HG03575 (cell line): Measurements from ENCODE around the gene SLC6A1.

Experiments used
- ATAC-seq: cut with Tn5 transposase; IDR thresholded peaks from one replicate; pipeline ENCODE4 v1.9.1; 2021; ENCODE audit not compliant: unreplicated experiment, insufficient number of reproducible peaks, low FRiP score; ENCODE audit errors: extremely low read depth

SLC6A1 gene

DNA sequence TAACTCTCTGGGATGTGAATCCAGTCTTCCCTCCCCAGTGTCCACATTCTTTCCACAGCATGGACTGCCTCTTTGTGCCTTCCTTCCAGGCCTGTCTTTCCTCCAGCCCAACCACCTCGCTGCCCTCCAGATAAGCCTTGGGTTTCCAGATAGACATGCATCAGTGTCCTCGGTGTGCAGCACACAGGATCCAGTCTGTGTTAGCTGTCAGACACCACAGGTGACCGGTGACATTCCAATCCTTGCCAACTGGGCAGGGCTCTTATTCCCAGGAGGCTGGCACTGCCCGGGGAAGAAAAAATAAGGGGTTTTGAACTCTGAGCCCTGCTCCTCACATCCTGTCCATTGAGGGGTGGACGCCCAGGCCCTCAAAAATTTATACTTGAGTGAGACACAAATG is 6.0 kb upstream of the SLC6A1 start:
- ATAC-seq, result no peak

DNA sequence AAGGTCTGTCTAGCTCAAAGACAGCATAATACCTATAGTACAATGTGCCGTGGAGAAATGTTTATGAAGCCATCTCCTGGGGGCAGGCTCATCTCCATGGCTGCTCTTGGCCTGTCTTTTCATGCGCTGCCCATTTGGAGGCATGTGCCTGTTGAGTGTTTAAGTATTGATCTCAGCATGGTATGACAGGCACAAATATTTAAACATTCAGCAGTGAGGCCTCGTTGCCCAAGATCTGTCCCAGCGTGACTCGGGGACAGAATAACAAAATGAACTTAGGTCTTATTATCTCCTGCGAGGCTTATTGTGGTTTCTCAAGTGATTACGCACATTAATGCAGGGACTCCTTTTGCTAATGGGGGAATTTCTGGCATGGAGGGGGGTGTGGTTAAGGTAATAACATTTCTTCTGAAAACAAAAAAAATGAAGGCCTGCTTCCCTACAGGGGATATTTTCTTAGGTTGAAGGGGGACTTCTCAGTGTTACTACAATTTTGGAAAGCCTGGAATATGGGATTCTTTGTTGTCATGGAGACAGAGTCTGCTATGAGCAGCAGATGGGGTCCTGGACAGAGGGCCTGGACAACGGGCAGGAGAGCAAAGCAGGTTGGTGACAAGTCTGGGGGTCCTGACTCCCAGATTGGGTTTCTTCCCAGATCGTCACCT is 4.4 kb upstream of the SLC6A1 start:
- ATAC-seq, result no peak

DNA sequence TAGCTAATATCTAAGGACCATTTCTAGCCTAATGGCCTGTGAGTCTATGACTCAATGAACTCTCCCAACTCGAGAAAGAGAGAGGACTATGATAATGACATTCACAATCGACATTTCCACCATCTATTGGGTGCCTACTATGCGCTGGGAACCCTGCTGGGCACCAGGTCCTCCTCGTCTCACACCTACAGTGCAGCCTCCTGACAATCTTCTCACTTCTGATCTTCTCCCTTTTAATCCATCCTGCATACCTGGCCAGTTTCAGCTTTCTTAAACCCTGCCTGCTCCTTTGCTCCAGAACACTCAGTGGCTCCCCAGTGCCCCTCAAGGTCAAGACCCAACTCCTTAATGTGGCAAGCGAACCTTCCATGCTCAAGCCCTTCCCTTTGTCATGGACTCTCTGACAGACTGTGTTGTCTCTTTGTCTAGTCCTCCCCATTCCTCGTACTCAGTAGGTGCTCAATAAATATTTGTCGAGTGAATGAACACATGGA is 3.5 kb upstream of the SLC6A1 start:
- ATAC-seq, result no peak

DNA sequence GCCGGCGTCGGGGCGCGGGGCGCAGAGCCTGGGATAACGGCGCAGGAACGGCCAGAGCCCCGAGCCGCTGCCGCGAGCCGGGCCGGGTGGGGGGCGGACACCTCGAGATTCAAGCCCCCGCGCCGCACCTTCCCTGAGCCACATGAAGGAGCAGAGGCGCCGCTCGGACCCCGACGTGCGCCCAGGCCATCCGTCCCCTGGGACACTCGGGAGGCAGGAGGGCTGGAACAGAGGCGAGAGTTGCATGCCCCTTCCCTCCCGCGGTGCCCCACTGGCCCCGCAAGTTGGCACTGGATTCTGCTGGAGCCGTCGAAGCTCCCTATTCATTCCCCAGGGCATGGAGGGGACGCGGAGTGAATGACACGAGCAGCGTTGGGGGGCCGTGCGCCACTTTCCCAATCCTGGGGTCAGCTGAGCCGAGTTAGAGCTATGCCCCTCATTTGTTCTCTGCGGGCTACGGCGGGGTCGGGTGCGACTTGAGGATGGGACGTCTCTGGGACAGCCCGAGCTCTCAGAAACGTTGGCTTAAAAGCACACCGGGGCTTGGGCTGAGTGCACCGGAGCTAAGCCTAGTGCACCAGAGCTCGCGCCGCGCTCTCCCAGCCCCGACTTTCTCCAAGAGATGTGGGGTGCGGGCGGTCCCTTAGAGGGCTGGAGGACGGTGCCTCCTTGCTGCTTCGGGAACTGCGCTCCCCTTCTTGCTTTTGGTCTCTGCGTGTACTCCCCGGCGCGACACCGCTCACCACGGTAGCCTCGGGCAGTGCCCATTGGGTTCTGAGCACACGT is 588 bp downstream of the SLC6A1 start:
- no peak for ATAC-seq

DNA sequence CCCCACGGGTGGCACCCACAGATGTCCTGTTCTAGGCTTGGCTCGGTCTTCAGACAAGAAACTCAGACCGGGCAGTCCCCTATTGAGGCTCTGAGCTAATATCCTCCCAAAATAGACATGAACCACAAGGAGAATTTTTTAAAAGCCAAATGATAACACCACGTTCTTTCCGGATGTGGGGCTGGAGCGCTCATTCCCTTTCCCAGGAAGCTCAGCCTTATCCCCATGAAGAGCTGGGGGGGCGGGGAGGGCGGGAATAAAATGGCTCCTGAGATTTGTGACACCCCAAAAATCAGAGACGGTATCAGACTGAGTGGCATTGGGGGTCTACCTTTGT is 1.1 kb downstream of the SLC6A1 start:
- no peak for ATAC-seq

DNA sequence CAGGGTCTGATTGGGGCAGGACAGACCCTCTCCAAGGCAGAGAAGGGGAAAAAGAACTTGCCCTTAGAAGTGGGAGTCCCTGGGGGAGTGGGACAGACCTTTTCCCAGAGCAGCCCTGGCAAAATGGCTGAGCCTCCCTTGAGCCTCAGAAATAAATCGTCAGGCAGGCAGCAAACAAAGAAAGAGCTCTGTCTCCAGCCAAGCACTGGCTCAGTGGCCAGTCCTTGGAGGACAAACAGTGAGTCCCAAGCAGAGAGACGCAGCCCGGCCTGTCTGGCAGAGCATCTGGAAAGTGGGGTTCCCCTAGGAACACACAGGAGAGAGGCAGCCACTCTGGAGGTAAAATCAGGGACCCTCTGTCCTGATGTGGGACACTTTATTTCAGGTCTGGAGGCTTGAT is 1.8 kb downstream of the SLC6A1 start:
- ATAC-seq, result no peak

DNA sequence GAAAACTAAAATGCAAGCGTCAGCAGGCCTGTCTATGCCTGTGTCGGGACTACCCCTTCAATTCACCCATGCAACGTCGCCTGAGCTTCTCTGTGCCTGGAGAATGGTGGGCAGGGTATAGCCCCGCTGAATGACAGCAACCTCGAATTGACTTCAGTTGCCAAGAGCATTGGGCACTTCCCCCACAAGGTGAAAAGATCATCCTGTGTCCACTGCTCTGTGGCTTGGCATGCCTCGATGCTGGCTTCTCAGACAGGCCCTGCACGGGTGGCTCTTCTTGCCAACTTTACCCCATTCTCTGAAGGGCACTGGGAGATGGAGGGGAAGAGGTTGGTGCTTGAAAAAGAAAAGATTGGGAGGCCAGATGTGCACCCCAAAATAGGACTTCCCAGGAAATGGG is 3.3 kb downstream of the SLC6A1 start:
- ATAC-seq, result no peak

DNA sequence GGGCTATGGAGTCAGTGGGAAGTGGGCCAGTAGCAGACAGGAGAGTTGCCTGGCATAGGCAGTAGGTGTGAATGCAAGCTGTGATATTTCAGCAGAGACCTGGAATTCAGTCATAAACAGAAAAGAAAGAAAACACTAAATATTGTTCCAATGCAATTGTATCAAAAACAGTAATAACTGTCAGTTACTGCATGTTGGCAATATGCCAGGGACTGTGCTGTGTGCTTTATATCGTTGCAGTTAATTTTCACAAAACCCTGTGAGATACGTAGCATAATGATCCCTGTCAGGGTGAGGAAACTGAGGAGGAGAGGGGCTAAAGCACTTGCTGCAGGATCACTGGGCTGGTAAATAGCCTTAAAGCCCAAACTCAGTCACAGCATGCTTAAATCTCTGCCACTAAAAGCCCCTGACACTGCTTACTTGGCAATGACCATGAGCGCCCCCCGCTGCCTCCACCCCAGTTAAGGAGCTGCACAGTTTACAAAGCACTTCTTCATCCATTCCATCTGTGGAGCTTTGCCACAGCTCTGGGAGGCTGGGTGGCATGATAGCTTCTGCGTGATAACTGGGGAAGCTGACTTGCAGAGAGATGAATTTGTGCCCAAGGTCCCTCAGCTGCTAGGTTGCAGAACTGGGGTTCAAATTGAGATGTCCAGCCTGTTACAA is 3.9 kb downstream of the SLC6A1 start:
- no peak for ATAC-seq

DNA sequence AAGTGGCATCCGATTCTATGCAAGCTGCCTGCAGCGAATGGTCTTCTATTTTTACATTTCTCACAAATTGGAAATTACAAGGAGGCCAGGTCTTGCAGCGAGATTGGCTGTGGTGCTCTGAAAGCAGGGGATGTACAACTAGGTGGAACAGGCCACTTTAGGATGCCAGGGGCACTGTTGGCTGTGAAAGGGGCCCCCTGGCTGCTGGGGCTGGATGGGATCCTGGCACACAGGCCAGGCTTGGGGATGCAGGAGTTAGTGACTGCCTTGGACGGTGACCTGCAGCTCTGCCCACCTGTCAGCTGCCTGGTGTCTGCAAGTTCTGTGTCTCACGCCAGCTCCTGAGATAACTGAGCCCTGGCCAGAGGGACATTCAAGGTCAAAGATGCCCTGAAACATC is 4.6 kb downstream of the SLC6A1 start:
- ATAC-seq, result no peak

DNA sequence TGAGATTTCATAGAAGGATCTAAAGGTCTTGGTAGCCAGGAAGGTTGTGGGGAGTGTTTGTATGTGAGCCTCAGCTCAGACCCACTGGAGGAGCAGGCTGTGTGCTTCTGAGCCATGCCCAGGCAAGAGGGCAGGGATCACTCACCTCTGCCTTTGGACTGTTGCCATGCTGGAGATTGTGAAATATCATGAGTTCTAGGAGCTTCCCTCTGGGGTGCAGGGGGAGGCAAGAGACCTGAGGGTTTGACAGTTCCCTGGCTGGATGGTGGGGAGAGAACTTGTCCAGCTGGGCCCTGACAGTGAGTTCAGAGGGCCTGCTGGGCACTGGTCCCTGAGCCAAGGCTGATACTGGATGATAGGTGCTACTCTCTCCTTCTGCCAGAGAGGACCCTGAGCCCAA is 6.0 kb downstream of the SLC6A1 start:
- no peak for ATAC-seq

DNA sequence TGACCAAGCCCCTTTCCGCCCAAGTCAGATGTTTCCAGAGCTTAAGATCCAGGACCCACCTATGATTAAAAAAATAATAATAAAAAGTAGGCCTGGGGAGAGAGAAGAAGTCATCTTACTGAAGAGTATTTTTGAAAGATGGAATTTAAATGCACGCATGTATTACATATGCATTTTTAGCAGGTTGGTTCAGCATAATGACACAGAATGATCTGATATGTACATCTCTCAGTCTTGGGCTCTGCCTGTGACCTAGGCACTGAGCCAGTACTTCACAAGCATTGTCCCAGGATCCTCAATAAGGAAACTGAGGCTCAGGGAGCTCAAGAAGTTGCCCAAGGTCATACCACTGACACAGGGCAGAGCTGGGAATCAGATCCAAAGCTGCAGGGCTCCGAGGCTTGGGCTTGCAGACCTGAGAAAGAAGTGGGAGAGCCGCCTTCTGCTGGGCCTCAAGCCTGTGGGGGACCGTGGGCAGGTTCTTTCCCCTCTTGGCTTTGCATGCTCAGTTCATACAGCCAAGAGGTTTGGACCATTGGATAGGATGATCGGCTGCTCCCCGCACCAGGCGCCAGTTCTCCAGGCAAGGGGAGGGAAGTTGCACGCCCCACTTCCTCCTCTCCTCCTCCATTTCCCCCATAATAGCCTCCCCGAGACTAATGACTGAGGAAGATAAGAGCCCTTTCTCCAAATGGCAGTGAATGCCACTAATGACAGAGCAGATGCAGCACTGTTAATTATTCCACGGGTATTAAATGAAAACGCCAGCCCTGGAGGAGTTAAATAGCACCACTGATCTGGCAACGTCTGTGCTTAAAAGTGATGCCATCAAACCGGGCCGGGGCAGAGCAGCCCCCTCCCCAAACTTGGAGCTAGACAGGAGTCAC is 6.9 kb downstream of the SLC6A1 start:
- ATAC-seq, result no peak

DNA sequence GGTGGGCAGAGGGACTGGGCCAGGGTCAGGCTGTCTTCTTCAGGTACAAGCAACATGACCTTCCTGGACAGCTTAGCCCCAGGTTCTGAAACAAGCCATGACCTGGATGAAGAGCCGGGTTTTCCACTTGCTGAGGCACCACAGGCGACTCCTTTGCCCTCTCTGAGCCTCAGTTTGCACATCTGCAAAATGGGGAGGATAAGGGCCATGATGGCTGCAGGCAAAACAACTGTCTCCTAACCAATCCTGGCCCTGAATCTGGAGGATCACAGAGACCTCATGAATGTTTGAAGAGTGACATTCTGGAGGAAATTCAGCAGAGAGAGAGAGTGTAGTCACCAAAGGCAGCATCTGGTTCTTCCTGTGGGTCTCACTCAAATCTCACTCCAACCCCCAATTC is 8.0 kb downstream of the SLC6A1 start:
- no peak for ATAC-seq

DNA sequence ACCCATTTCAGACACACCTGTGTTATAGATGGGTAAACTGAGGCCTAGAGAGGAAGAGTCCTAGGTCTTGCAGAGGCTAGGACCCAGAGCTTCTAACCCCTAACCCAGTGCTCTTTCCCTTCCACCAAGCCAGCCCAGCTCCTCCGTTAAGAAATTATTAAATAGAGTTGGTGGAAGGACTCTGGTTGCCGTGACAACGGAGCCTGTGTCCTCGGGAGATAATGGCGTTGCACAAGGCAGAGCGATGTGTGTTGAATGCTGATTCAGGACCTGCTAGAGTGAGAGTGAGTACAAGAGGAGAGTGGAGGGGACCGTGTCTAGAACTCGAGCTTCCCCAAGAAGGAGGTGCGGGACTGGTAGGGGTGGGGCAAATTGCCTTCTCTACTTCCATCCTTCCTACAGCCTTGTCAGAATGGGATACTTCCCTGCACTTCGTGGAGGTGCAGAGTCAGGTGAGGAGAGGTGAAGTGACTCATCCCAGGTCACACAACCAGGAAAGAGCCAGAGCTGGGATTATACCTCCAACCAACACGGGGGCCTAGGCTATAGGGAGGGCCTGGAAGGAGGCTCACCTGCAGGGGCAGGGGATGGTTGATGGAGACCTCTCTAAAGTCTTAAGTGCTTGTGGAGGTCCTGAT is 8.6 kb downstream of the SLC6A1 start:
- no peak for ATAC-seq

DNA sequence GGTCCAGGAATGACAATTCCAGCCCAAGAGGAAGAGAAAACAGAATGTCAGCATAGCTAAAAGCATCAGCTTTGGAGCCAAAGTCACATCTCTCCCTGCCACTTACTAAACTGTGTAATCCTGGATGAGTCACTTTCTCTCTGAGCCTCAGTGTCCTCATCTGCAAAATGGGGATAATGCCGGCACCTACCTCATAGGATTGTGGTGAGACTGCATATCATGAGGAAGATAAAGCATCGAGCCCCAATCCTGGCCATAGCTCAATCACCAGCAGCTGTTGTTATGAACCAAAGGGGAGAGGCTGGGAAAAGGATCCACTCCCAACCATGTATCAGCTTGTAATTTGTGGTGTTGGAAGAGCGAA is 9.1 kb downstream of the SLC6A1 start:
- ATAC-seq, result no peak

DNA sequence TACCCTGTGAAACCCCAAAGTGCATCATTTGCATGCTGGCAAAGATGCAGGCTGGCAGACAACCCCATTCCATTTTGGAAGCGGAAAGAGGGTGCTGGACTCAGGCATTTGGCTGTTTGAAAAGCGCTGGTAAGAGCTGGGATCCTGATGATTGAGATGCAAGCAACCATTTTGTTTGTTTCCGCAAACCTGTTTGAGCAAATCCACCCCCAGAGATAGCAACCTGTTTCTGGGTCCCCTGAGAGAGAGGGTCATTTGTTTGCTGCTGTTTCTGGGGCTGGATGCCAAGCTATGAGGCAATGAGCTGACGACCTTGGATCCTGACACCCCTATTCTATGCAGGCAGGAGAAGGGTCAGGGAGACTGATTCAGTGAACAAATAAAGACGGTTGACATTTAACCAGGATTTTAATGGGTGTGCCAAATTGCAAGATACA is 9.8 kb downstream of the SLC6A1 start:
- ATAC-seq, result no peak

DNA sequence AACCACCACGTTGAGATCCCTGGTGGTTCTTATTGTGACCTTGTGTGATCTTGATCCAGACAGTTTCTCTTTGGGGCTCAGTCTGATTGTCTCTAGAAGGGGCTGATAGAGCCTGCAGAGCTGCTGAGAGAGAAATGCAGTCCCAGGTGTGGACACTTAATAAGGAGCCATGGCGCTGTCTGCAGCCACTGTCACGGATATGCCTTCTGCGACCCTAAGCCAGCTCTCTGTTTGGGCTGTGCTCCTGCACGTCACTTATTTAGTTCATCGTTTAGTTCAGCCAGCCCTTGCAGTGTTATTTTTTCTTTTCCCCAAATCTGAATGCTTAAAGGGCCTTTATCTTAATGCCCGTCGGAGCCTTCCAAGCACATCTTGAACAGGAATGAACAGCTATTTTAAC is 12.0 kb downstream of the SLC6A1 start:
- ATAC-seq, result no peak

DNA sequence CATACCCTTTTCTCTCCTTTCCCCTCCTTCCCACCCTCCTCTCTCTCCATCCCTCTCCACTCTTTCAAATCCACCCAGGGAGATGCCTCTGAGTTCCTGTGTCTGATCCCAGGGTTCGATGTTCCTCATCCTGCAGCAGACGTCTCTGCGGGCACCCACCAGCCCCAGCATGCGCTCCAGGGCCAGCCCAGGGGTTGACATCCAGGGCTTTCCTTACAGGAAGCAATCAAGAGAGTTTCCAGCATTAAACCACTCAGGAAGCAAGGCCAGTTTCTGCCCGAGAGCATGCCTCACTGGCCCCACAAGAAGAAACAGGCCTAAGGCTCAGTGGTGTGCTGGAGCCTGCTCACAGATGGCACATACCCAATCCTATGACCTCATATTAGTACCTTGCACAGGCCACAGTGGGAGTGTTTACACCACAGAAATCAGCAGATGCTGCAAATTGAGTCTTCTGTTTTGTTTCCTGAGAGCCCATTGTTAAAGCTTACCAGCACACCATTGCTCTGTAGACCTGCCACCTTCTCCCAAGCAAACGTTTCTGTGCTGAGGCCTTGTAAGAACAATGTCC is 13.2 kb downstream of the SLC6A1 start:
- no peak for ATAC-seq
